ENCODE results near the gene SNX25. TPM values are rescaled to one million over a fixed set of nuclear protein-coding genes. Genes with fewer than 3 reads are reported as not detected.

Gene SNX25
- total and polyA plus RNA-seq, 4 donors: 2.8 to 13.9 (median 5.0) TPM

- 96% methylated on average over 4 of the region's 4 CpGs for WGBS
- Histone ChIP-seq H3K36me3 (ENCODE audit: control insufficient read depth in 4 of 4, insufficient read depth in 3 of 4, low read depth in 1 of 4, low read length in 3 of 4) (peaks cover 0 to 2% (median 0%) of the 10 kb centered on the region in 4 donors), H3K27ac (ENCODE audit: low read depth in 1 of 2, low read length in 2 of 2) (no peak overlapping the region), H3K27me3 (ENCODE audit: control insufficient read depth in 4 of 4, insufficient read depth in 4 of 4, low read length in 3 of 4) (no peaks in the 10 kb centered on the region), H3K4me1 (ENCODE audit: control insufficient read depth in 4 of 4, insufficient read depth in 4 of 4, low read length in 3 of 4) (peaks cover 0 to 2% (median 0%) of the 10 kb centered on the region in 4 donors), H3K9me3 (ENCODE audit: control insufficient read depth in 4 of 4, low read length in 3 of 4) (peaks cover 0 to under 1% (median 0%) of the 10 kb centered on the region in 4 donors), H3K4me3 (ENCODE audit: low read depth in 1 of 3, low read length in 3 of 3) (no peak overlapping the region), H3K9ac (ENCODE audit: low read depth in 1 of 2, low read length in 2 of 2) (no peak overlapping the region)
- DNase-seq (ENCODE audit: low spot score): no peak
- TF ChIP-seq EGR1 (IDR thresholded peaks at IDR 0.05; ENCODE audit: low read depth in 2 of 2): no peak
- no peak for TF ChIP-seq NR2F2 (IDR thresholded peaks at IDR 0.05)
Measured at GRCh38 chr4:185243879-185244278, 34.5 kb downstream of the SNX25 start.

DNA sequence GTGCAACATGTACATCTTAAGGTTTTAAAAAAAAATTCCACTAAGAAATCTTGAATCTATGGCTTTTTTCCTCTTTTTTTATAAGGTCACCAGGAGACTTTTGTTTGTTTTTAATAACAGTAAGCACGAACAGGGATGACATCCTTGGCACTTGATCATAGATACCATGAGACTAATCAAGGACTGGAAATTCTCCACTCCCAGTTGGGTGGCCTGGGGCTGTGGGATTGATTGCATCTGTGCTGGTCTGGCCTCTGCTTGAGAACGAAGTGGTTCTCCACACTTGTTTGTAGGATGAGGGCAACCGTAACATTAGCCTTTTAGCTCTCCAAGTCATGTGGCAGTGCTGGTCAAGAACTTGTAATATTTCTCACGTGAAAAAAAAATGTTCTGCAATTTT, 35.4 kb downstream of the SNX25 start:
- Histone ChIP-seq H3K9ac (ENCODE audit: low read depth in 1 of 2, low read length in 2 of 2) (no peak overlapping the region), H3K4me1 (ENCODE audit: control insufficient read depth in 4 of 4, insufficient read depth in 4 of 4, low read length in 3 of 4) (peaks cover 0 to 2% (median 0%) of the 10 kb centered on the region in 4 donors), H3K27me3 (ENCODE audit: control insufficient read depth in 4 of 4, insufficient read depth in 4 of 4, low read length in 3 of 4) (no peaks in the 10 kb centered on the region), H3K4me3 (ENCODE audit: low read depth in 1 of 3, low read length in 3 of 3) (no peak overlapping the region), H3K9me3 (ENCODE audit: control insufficient read depth in 4 of 4, low read length in 3 of 4) (no peaks in the 10 kb centered on the region), H3K36me3 (ENCODE audit: control insufficient read depth in 4 of 4, insufficient read depth in 3 of 4, low read depth in 1 of 4, low read length in 3 of 4) (peaks cover 0 to 2% (median 0%) of the 10 kb centered on the region in 4 donors), H3K27ac (ENCODE audit: low read depth in 1 of 2, low read length in 2 of 2) (no peak overlapping the region)
- DNase-seq (ENCODE audit: low spot score): no peak
- TF ChIP-seq NR2F2 (IDR thresholded peaks at IDR 0.05) (no peak), RXRA (IDR thresholded peaks at IDR 0.05) (no peak), SP1 (IDR thresholded peaks at IDR 0.05) (no peak), HNF4G (IDR thresholded peaks at IDR 0.05) (no peak), YY1 (IDR thresholded peaks at IDR 0.05) (no peak), HNF4A (conservative IDR thresholded peaks at IDR 0.05) (no peak), FOXA1 (IDR thresholded peaks at IDR 0.05) (no peak), RAD21 (IDR thresholded peaks at IDR 0.05) (no peak)
- TF ChIP-seq, protein P1, sequence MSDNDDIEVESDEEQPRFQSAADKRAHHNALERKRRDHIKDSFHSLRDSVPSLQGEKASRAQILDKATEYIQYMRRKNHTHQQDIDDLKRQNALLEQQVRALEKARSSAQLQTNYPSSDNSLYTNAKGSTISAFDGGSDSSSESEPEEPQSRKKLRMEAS (IDR thresholded peaks at IDR 0.05): no peak
- TF ChIP-seq, protein P2, sequence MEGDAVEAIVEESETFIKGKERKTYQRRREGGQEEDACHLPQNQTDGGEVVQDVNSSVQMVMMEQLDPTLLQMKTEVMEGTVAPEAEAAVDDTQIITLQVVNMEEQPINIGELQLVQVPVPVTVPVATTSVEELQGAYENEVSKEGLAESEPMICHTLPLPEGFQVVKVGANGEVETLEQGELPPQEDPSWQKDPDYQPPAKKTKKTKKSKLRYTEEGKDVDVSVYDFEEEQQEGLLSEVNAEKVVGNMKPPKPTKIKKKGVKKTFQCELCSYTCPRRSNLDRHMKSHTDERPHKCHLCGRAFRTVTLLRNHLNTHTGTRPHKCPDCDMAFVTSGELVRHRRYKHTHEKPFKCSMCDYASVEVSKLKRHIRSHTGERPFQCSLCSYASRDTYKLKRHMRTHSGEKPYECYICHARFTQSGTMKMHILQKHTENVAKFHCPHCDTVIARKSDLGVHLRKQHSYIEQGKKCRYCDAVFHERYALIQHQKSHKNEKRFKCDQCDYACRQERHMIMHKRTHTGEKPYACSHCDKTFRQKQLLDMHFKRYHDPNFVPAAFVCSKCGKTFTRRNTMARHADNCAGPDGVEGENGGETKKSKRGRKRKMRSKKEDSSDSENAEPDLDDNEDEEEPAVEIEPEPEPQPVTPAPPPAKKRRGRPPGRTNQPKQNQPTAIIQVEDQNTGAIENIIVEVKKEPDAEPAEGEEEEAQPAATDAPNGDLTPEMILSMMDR (IDR thresholded peaks at IDR 0.05; ENCODE audit: low read depth, low read length, missing input control): no peak
- 82% methylated on average over 4 of the region's 4 CpGs for WGBS

DNA sequence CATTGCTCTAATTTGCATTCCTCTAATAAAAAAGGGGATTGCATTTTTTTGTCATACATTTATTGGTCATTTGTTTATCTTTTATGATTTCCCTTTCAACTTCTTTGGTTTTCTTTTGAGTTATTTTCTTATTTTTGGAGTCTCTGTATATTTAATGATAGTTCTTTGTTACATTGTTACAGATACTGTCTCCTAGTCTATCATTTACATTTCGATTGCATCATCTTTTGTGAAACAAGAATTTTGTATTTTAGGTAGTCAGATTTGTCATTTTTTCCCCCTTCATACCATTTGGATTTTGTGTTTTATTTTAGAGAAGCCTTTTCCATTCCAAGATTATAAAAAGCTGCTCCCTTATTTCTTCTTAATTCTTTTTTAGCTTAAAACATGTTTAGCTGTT, 37.1 kb downstream of the SNX25 start:
- DNase-seq (ENCODE audit: low spot score): no peak
- Histone ChIP-seq H3K9me3 (ENCODE audit: control insufficient read depth in 4 of 4, low read length in 3 of 4) (no peaks in the 10 kb centered on the region), H3K4me1 (ENCODE audit: control insufficient read depth in 4 of 4, insufficient read depth in 4 of 4, low read length in 3 of 4) (peaks cover 0 to 2% (median 0%) of the 10 kb centered on the region in 4 donors), H3K27ac (ENCODE audit: low read depth in 1 of 2, low read length in 2 of 2) (no peak overlapping the region), H3K36me3 (ENCODE audit: control insufficient read depth in 4 of 4, insufficient read depth in 3 of 4, low read depth in 1 of 4, low read length in 3 of 4) (peaks cover 0 to 2% (median 0%) of the 10 kb centered on the region in 4 donors), H3K4me3 (ENCODE audit: low read depth in 1 of 3, low read length in 3 of 3) (no peak overlapping the region), H3K9ac (ENCODE audit: low read depth in 1 of 2, low read length in 2 of 2) (no peak overlapping the region), H3K27me3 (ENCODE audit: control insufficient read depth in 4 of 4, insufficient read depth in 4 of 4, low read length in 3 of 4) (no peaks in the 10 kb centered on the region)
- TF ChIP-seq, protein P2 (IDR thresholded peaks at IDR 0.05; ENCODE audit: low read depth, low read length, missing input control): no peak
- TF ChIP-seq, protein P3, sequence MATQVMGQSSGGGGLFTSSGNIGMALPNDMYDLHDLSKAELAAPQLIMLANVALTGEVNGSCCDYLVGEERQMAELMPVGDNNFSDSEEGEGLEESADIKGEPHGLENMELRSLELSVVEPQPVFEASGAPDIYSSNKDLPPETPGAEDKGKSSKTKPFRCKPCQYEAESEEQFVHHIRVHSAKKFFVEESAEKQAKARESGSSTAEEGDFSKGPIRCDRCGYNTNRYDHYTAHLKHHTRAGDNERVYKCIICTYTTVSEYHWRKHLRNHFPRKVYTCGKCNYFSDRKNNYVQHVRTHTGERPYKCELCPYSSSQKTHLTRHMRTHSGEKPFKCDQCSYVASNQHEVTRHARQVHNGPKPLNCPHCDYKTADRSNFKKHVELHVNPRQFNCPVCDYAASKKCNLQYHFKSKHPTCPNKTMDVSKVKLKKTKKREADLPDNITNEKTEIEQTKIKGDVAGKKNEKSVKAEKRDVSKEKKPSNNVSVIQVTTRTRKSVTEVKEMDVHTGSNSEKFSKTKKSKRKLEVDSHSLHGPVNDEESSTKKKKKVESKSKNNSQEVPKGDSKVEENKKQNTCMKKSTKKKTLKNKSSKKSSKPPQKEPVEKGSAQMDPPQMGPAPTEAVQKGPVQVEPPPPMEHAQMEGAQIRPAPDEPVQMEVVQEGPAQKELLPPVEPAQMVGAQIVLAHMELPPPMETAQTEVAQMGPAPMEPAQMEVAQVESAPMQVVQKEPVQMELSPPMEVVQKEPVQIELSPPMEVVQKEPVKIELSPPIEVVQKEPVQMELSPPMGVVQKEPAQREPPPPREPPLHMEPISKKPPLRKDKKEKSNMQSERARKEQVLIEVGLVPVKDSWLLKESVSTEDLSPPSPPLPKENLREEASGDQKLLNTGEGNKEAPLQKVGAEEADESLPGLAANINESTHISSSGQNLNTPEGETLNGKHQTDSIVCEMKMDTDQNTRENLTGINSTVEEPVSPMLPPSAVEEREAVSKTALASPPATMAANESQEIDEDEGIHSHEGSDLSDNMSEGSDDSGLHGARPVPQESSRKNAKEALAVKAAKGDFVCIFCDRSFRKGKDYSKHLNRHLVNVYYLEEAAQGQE (IDR thresholded peaks at IDR 0.05): no peak
- TF ChIP-seq HNF4A (conservative IDR thresholded peaks at IDR 0.05) (no peak), RXRA (IDR thresholded peaks at IDR 0.05) (no peak), SP1 (IDR thresholded peaks at IDR 0.05) (no peak), GABPA (IDR thresholded peaks at IDR 0.05 in 1 of 2, conservative IDR thresholded peaks at IDR 0.05 in 1 of 2) (no peak), JUND (IDR thresholded peaks at IDR 0.05) (no peak), FOXA1 (IDR thresholded peaks at IDR 0.05) (no peak), TAF1 (conservative IDR thresholded peaks at IDR 0.05) (no peak), HNF4G (IDR thresholded peaks at IDR 0.05) (no peak)
- TF ChIP-seq, protein P4, sequence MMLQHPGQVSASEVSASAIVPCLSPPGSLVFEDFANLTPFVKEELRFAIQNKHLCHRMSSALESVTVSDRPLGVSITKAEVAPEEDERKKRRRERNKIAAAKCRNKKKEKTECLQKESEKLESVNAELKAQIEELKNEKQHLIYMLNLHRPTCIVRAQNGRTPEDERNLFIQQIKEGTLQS (IDR thresholded peaks at IDR 0.05): no peak
- TF ChIP-seq, protein P1 (IDR thresholded peaks at IDR 0.05): no peak
- WGBS: 88% methylated on average over 1 of the region's 1 CpG

Measured in liver (tissue), 9 donors.